ENCODE results near the gene ACOT7. TPM values are rescaled to one million over a fixed set of nuclear protein-coding genes. Genes with fewer than 3 reads are reported as not detected.

Gene ACOT7
- total RNA-seq, 1 experiment from 2014 or later, result 151 TPM

GRCh38 chr1:6386371-6386949, 7.1 kb downstream of the ACOT7 start:
- Mint-ChIP-seq H3K4me1 (peaks cover 33% of the 10 kb centered on the region), H3K9me3 (peaks cover 8% of the 10 kb centered on the region), H3K27ac (peak overlapping the region; percentile 99), H3K4me3 (peak overlapping the region; percentile 57), H3K36me3 (peaks cover 12% of the 10 kb centered on the region; the same call in 1 of the 2 replicates), H3K27me3 (ENCODE audit: low read depth) (no peaks in the 10 kb centered on the region; the same call in 1 of the 2 replicates)
- ATAC-seq (no peak), DNase-seq (ENCODE audit: low spot score) (no peak)
- TF ChIP-seq GTF2I (CRISPR knock-in tag; conservative IDR thresholded peaks at IDR 0.05) (no peak), CREB1 (CRISPR knock-in tag; IDR thresholded peaks at IDR 0.05) (no peak)
- POLR2A ChIA-PET, result interaction anchor here (0.6 kb wide), 1 partner anchor 24 kb away, joined by 8 read pairs; no protein-coding TSS in a partner anchor
- CTCF ChIA-PET, result interaction anchor here (0.6 to 2.7 kb wide), 12 partner anchors 18 to 181 kb away, joined by 3 to 14 read pairs (median 4); partner anchors contain the start of gene RNF207

DNA sequence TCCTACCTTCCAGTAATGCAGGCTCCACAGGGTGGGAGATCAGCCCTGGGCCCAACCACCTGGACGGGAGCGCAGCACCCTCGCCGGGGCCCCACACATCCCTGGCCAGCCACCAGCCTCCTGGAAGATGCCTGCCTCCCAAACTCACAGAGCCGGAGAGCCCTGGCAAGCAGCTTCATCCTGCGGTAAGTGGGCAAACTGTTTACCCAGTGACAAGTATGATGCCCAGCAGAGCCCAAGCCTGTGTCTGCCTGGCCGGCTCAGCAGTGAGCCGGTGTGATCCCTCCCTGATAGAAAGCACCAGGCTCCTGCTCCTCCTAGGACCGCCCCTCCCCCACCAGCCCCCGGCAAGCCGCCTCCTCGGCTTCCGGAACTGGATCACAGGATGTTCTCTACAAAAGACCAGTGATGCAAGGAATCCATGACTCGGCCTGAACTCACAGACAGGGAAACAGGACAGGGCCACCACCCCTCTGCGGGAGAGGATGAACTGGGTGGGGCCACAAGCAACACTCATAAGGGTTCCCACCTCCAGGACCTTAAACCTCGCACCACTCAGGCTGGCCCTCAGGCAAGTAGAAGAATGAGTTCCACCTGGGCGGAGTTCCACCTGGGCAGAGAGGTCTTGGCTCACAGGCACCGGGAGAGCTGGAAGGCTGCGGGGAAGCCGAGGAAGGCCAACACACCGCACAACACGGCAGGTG, 7.9 kb downstream of the ACOT7 start:
- Mint-ChIP-seq H3K9me3 (peaks cover 10% of the 10 kb centered on the region), H3K27ac (peak overlapping the region; percentile 99), H3K36me3 (peaks cover 14% of the 10 kb centered on the region), H3K4me3 (peak overlapping the region; percentile 57), H3K27me3 (ENCODE audit: low read depth) (no peaks in the 10 kb centered on the region; the same call in 1 of the 2 replicates), H3K4me1 (peaks cover 33% of the 10 kb centered on the region)
- peak; percentile 88 for ATAC-seq
- ChIA-PET CTCF (interaction anchor here (0.6 to 2.7 kb wide), 21 partner anchors 8 to 181 kb away, joined by 3 to 14 read pairs (median 5); partner anchors contain the start of genes ACOT7 and RNF207), POLR2A (interaction anchor here (0.6 to 1.0 kb wide), 2 partner anchors 24 to 34 kb away, joined by 3 to 8 read pairs; partner anchors contain the start of gene HES2)
- TF ChIP-seq E2F4 (CRISPR knock-in tag; IDR thresholded peaks at IDR 0.05; ENCODE audit: borderline replicate concordance, low read depth) (no peak), MYBL2 (CRISPR knock-in tag; IDR thresholded peaks at IDR 0.05) (0 out of 2 replicates have a peak, but pooled peaks have one; percentile 28), FOXP1 (CRISPR knock-in tag; IDR thresholded peaks at IDR 0.05; ENCODE audit: borderline replicate concordance) (no peak; the same call in 1 of the 2 replicates), ZNF138 (CRISPR knock-in tag; conservative IDR thresholded peaks at IDR 0.05) (no peak), CREM (CRISPR knock-in tag; IDR thresholded peaks at IDR 0.05) (0 out of 2 replicates have a peak, but pooled peaks have one; percentile 68), ZNF281 (CRISPR knock-in tag; IDR thresholded peaks at IDR 0.05) (peak; percentile 97), CREB1 (CRISPR knock-in tag; IDR thresholded peaks at IDR 0.05) (no peak), CDX4 (CRISPR knock-in tag; IDR thresholded peaks at IDR 0.05; ENCODE audit: borderline replicate concordance) (no peak), JAZF1 (CRISPR knock-in tag; IDR thresholded peaks at IDR 0.05) (no peak), KAT7 (CRISPR knock-in tag; IDR thresholded peaks at IDR 0.05; ENCODE audit: borderline replicate concordance) (no peak), JUN (CRISPR knock-in tag; IDR thresholded peaks at IDR 0.05) (no peak), NR2C2 (CRISPR knock-in tag; IDR thresholded peaks at IDR 0.05) (no peak), FOXK1 (CRISPR knock-in tag; IDR thresholded peaks at IDR 0.05) (0 out of 2 replicates have a peak, but pooled peaks have one; percentile 24), OVOL2 (CRISPR knock-in tag; IDR thresholded peaks at IDR 0.05; ENCODE audit: borderline replicate concordance) (no peak), SOX15 (CRISPR knock-in tag; IDR thresholded peaks at IDR 0.05) (no peak), SMAD4 (CRISPR knock-in tag; IDR thresholded peaks at IDR 0.05) (0 out of 2 replicates have a peak, but pooled peaks have one; percentile 52), FOXJ3 (CRISPR knock-in tag; IDR thresholded peaks at IDR 0.05; ENCODE audit: borderline replicate concordance) (no peak), NFYB (CRISPR knock-in tag; conservative IDR thresholded peaks at IDR 0.05; ENCODE audit: low read depth) (no peak), ZBTB21 (CRISPR knock-in tag; IDR thresholded peaks at IDR 0.05; ENCODE audit: borderline replicate concordance) (peak; percentile 98), SP1 (CRISPR knock-in tag; conservative IDR thresholded peaks at IDR 0.05) (peak; percentile 54; the same call in 1 of the 2 replicates), TEAD1 (CRISPR knock-in tag; IDR thresholded peaks at IDR 0.05) (peak; percentile 46; the same call in 1 of the 2 replicates), MXD4 (CRISPR knock-in tag; IDR thresholded peaks at IDR 0.05; ENCODE audit: borderline replicate concordance) (no peak)
- TF ChIP-seq, protein P1, sequence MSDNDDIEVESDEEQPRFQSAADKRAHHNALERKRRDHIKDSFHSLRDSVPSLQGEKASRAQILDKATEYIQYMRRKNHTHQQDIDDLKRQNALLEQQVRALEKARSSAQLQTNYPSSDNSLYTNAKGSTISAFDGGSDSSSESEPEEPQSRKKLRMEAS (CRISPR knock-in tag; IDR thresholded peaks at IDR 0.05), result peak; percentile 70; the same call in 1 of the 2 replicates
- TF ChIP-seq, protein P2, sequence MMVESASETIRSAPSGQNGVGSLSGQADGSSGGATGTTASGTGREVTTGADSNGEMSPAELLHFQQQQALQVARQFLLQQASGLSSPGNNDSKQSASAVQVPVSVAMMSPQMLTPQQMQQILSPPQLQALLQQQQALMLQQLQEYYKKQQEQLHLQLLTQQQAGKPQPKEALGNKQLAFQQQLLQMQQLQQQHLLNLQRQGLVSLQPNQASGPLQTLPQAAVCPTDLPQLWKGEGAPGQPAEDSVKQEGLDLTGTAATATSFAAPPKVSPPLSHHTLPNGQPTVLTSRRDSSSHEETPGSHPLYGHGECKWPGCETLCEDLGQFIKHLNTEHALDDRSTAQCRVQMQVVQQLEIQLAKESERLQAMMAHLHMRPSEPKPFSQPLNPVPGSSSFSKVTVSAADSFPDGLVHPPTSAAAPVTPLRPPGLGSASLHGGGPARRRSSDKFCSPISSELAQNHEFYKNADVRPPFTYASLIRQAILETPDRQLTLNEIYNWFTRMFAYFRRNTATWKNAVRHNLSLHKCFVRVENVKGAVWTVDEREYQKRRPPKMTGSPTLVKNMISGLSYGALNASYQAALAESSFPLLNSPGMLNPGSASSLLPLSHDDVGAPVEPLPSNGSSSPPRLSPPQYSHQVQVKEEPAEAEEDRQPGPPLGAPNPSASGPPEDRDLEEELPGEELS (CRISPR knock-in tag; IDR thresholded peaks at IDR 0.05), result 0 out of 2 replicates have a peak, but pooled peaks have one; percentile 38
- DNase-seq (ENCODE audit: low spot score), result peak; percentile 90
